Aortic smooth muscle cell (primary cell): Measurements from ENCODE around the gene KDM4B. TPM values are rescaled to one million over a fixed set of nuclear protein-coding genes. Genes with fewer than 3 reads are reported as not detected.

Experiments used
- total RNA-seq: library from RNA; depleted of rRNA; stranded (reverse); fragments of >200 nt; gene quantifications from 2 replicates; pipeline ENCODE4 v1.2.3, GENCODE V29; 2014

Gene KDM4B
- 7.8 and 11.3 TPM in 2 replicates for total RNA-seq

GRCh38 chr19:4968462-4969291, at the start of gene KDM4B:
KDM4B (plus strand) TSS chr19:4969113; CDS start chr19:5032891, 63,778 bp downstream.

Other genes with a start within 250 kb of the KDM4B start
- 26.5 and 35.3 TPM in 2 replicates for gene DPP9, start 245.3 kb upstream of the KDM4B start, total RNA-seq
- gene FEM1A, start 177.4 kb upstream of the KDM4B start, total RNA-seq, result 7.1 and 10.4 TPM in 2 replicates
- gene TICAM1, start 137.4 kb upstream of the KDM4B start, total RNA-seq, result 2.0 and 2.8 TPM in 2 replicates
- 254 and 348 TPM in 2 replicates for gene PLIN3, start 101.4 kb upstream of the KDM4B start, total RNA-seq
- gene ARRDC5, start 66.2 kb upstream of the KDM4B start, total RNA-seq, result not detected in 2 replicates
- 21.1 and 63.0 TPM in 2 replicates for gene UHRF1, start 59.6 kb upstream of the KDM4B start, total RNA-seq